ENCODE measurements around the gene KRTAP5-6. TPM values are rescaled to one million over a fixed set of nuclear protein-coding genes. Genes with fewer than 3 reads are reported as not detected.

Gene KRTAP5-6
- polyA plus RNA-seq (2011; rRNA removed) = not detected in 2 replicates
- polyA plus RNA-seq (2012; cell fraction: cytosol; rRNA removed) = not detected in 2 replicates
- not detected in 2 replicates for polyA plus RNA-seq (2012; cell fraction: nucleus; rRNA removed)
- polyA plus RNA-seq (2017; fragmentation: RNase III; extraction: RNeasy Plus Mini Kit Qiagen cat#74134 plus additional on column Dnase treatment) = not detected in 3 replicates
- polyA minus RNA-seq (2011; rRNA and poly(A)+ RNA removed) = not detected in 2 replicates

GRCh38 chr11:1696608-1697570 is at the start of gene KRTAP5-6:
Gene KRTAP5-6 (plus strand): TSS chr11:1697195. CDS start chr11:1697246, 51 bp downstream.
- no peak for DNase-seq (ENCODE audit: low read depth in 1 of 2, low spot score in 1 of 2)
- TF ChIP-seq CBX8 (IDR thresholded peaks at IDR 0.05) (no peak), FOSL2 (IDR thresholded peaks at IDR 0.05) (no peak), FOSL2 (CRISPR knock-in tag; IDR thresholded peaks at IDR 0.05) (no peak), GATA3 (IDR thresholded peaks at IDR 0.05; ENCODE audit: borderline replicate concordance) (no peak), ZNF302 (CRISPR knock-in tag; IDR thresholded peaks at IDR 0.05) (no peak), PBX3 (IDR thresholded peaks at IDR 0.05) (no peak), FOXS1 (CRISPR knock-in tag; IDR thresholded peaks at IDR 0.05) (no peak), RCOR1 (IDR thresholded peaks at IDR 0.05; ENCODE audit: low read depth, low read length) (no peak), CEBPB (IDR thresholded peaks at IDR 0.05) (no peak), RARB (CRISPR knock-in tag; IDR thresholded peaks at IDR 0.05) (no peak), HOXA7 (CRISPR knock-in tag; IDR thresholded peaks at IDR 0.05) (no peak), BHLHE40 (IDR thresholded peaks at IDR 0.05; ENCODE audit: low read depth, low read length) (no peak), RNF2 (IDR thresholded peaks at IDR 0.05; ENCODE audit: borderline replicate concordance, low read depth) (no peak), HOXB5 (CRISPR knock-in tag; IDR thresholded peaks at IDR 0.05) (no peak)
- TF ChIP-seq, protein P1, sequence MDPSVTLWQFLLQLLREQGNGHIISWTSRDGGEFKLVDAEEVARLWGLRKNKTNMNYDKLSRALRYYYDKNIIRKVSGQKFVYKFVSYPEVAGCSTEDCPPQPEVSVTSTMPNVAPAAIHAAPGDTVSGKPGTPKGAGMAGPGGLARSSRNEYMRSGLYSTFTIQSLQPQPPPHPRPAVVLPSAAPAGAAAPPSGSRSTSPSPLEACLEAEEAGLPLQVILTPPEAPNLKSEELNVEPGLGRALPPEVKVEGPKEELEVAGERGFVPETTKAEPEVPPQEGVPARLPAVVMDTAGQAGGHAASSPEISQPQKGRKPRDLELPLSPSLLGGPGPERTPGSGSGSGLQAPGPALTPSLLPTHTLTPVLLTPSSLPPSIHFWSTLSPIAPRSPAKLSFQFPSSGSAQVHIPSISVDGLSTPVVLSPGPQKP (IDR thresholded peaks at IDR 0.05; ENCODE audit: low read depth, low read length) = no peak
- no peak for ATAC-seq
- no peak within 1 kb of the TSS for H3K4me3 ChIP-seq
- no peaks in the 10 kb centered on the region for H3K4me1 ChIP-seq
- ChIA-PET CTCF (interaction anchor here (1.1 to 6.4 kb wide), 7 partner anchors 27 to 455 kb away, joined by 3 to 93 read pairs (median 6); partner anchors contain the start of gene SYT8), POLR2A (no interaction called here)
- no peak for FAIRE-seq
- no peak within 1 kb of the TSS for H3K4me2 ChIP-seq
- no peak within 1 kb of the TSS for H3K27ac ChIP-seq
- H3K9me3 ChIP-seq = no peaks in the 10 kb centered on the region
- 63% methylated on average over 10 of the region's 11 CpGs for WGBS (ENCODE audit: missing lambda C conversion rate)

DNA sequence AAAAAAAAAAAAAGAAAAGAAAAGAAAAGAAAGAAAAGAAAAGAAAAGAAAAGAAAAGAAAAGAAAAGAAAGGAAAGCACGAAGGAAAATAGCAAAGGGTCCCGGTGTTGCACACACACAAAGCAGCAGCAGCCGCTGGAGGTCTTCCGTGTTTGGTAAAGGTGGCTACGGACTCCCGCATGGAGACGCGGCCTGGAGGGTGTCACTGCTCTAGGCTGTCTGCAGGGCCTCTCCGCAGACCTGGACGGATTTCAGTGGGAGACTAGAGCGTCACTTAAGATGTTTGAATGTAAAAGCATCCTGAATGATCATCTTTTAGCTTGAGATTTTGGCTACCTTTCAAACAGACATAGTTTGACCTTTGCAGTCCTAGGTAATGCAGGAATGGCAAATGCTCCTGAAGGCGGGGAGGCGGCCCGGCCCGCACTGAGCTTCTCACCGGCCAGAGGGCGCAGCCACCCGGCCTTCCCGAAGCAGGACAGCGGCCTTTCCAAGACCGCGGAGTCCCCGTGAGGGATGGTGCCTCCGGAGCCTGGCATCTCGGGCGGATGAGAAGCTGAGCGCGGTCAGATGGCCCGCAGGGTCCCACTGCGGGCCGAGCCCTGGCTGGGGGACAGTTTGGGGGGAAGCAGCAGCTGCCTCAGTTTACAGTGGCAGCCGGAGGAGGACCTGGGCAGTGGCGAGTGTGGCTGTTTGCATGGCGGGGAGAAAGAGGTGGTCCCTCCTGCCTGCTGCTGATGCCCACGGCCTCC is 48.9 kb upstream of the KRTAP5-6 start:
- no peak for FAIRE-seq
- CTCF ChIA-PET = interaction anchor here (0.7 to 12.2 kb wide), 13 partner anchors 8 to 506 kb away, joined by 3 to 350 read pairs (median 5); partner anchors contain the start of gene INS
- Histone ChIP-seq H3K27ac (no peak overlapping the region), H3K4me2 (no peak overlapping the region), H3K4me3 (no peak overlapping the region), H3K9me3 (no peaks in the 10 kb centered on the region), H3K4me1 (no peaks in the 10 kb centered on the region; the same call in 2 of the 3 replicates)
- no peak for DNase-seq (ENCODE audit: low read depth in 1 of 2, low spot score in 1 of 2)
- no peak for ATAC-seq
- POLR2A ChIA-PET = no interaction called here
- WGBS (ENCODE audit: missing lambda C conversion rate) = 65% methylated on average over 23 of the region's 35 CpGs
- TF ChIP-seq, protein P2, sequence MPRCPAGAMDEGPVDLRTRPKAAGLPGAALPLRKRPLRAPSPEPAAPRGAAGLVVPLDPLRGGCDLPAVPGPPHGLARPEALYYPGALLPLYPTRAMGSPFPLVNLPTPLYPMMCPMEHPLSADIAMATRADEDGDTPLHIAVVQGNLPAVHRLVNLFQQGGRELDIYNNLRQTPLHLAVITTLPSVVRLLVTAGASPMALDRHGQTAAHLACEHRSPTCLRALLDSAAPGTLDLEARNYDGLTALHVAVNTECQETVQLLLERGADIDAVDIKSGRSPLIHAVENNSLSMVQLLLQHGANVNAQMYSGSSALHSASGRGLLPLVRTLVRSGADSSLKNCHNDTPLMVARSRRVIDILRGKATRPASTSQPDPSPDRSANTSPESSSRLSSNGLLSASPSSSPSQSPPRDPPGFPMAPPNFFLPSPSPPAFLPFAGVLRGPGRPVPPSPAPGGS (IDR thresholded peaks at IDR 0.05) = no peak
- TF ChIP-seq, protein P3, sequence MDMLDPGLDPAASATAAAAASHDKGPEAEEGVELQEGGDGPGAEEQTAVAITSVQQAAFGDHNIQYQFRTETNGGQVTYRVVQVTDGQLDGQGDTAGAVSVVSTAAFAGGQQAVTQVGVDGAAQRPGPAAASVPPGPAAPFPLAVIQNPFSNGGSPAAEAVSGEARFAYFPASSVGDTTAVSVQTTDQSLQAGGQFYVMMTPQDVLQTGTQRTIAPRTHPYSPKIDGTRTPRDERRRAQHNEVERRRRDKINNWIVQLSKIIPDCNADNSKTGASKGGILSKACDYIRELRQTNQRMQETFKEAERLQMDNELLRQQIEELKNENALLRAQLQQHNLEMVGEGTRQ (IDR thresholded peaks at IDR 0.05) = no peak
- TF ChIP-seq EHF (CRISPR knock-in tag; IDR thresholded peaks at IDR 0.05) = no peak
- TF ChIP-seq, protein P4, sequence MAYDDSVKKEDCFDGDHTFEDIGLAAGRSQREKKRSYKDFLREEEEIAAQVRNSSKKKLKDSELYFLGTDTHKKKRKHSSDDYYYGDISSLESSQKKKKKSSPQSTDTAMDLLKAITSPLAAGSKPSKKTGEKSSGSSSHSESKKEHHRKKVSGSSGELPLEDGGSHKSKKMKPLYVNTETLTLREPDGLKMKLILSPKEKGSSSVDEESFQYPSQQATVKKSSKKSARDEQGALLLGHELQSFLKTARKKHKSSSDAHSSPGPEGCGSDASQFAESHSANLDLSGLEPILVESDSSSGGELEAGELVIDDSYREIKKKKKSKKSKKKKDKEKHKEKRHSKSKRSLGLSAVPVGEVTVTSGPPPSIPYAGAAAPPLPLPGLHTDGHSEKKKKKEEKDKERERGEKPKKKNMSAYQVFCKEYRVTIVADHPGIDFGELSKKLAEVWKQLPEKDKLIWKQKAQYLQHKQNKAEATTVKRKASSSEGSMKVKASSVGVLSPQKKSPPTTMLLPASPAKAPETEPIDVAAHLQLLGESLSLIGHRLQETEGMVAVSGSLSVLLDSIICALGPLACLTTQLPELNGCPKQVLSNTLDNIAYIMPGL (CRISPR knock-in tag; IDR thresholded peaks at IDR 0.05; ENCODE audit: borderline replicate concordance) = no peak
- no peak for TF ChIP-seq PHF8 (IDR thresholded peaks at IDR 0.05; ENCODE audit: borderline replicate concordance, low read depth)
- TF ChIP-seq MAZ (IDR thresholded peaks at IDR 0.05; ENCODE audit: borderline replicate concordance, low read depth, low read length) = no peak
- no peak for TF ChIP-seq SREBF2 (IDR thresholded peaks at IDR 0.05)
- no peak for TF ChIP-seq ZSCAN20 (CRISPR knock-in tag; IDR thresholded peaks at IDR 0.05)
- TF ChIP-seq JUNB (IDR thresholded peaks at IDR 0.05) = no peak
- no peak for TF ChIP-seq FOSB (CRISPR knock-in tag; IDR thresholded peaks at IDR 0.05)
- no peak for TF ChIP-seq NR3C1 (IDR thresholded peaks at IDR 0.05)
- no peak for TF ChIP-seq FOSL2 (IDR thresholded peaks at IDR 0.05)
- no peak for TF ChIP-seq FOSL2 (CRISPR knock-in tag; IDR thresholded peaks at IDR 0.05)
- no peak for TF ChIP-seq ZC3H11A (IDR thresholded peaks at IDR 0.05)

Data from A549 (cell line).